CD4-positive, alpha-beta T cell treated with Interferon alpha-2 for 1 hour (primary cell): ENCODE data around the gene RAPGEF1.
"Not testable (repeated sequence)": the region's sequence is repeated elsewhere in the genome, so short reads cannot be mapped to it uniquely, and the experiment has no call there.

Experiments
- DNase-seq, 2 donors: peaks; one replicate each; pipeline ENCODE4 v3.0.0-alpha.2; 2020 to 2022

Gene RAPGEF1

GRCh38 chr9:131554087-131554842, 185.6 kb downstream of the RAPGEF1 start:
- DNase-seq: no peak

GRCh38 chr9:131552030-131552429, 187.8 kb downstream of the RAPGEF1 start:
- no peak for DNase-seq

GRCh38 chr9:131550465-131550864, 189.4 kb downstream of the RAPGEF1 start:
- not testable (repeated sequence) for DNase-seq

GRCh38 chr9:131549186-131549585, 190.7 kb downstream of the RAPGEF1 start:
- not testable (repeated sequence) for DNase-seq

GRCh38 chr9:131546336-131547084, 193.4 kb downstream of the RAPGEF1 start:
- DNase-seq: peak in 1 of 2 donors; percentile 11

- DNase-seq: no peak
These were observed 194.0 kb downstream of the RAPGEF1 start for GRCh38 chr9:131545786-131546335.

GRCh38 chr9:131545003-131545785, 194.7 kb downstream of the RAPGEF1 start, which contains the start of gene PRRT1B:
Gene PRRT1B, plus strand, starts transcription at chr9:131545523. Its CDS starts 93 bp downstream, at chr9:131545616.
- no peak for DNase-seq

GRCh38 chr9:131543141-131543540, 196.7 kb downstream of the RAPGEF1 start:
- DNase-seq: no peak

GRCh38 chr9:131539223-131539923, 200.5 kb downstream of the RAPGEF1 start:
- peak in 1 of 2 donors; percentile 52 for DNase-seq

- no peak for DNase-seq
These were observed 201.9 kb downstream of the RAPGEF1 start for GRCh38 chr9:131537946-131538345.

GRCh38 chr9:131534721-131535237, 205.1 kb downstream of the RAPGEF1 start:
- DNase-seq: peak in 1 of 2 donors; percentile 15

- DNase-seq: peak; percentile 72 to 79
These were observed 208.7 kb downstream of the RAPGEF1 start, which contains the start of gene UCK1 for GRCh38 chr9:131530920-131531832. Gene UCK1, minus strand, starts transcription at chr9:131531263. Its CDS starts 89 bp downstream, at chr9:131531174.

GRCh38 chr9:131530546-131530919, 209.3 kb downstream of the RAPGEF1 start:
- DNase-seq: no peak

- DNase-seq: no peak
These were observed 210.0 kb downstream of the RAPGEF1 start for GRCh38 chr9:131529597-131530545.

- DNase-seq: no peak
These were observed 210.9 kb downstream of the RAPGEF1 start for GRCh38 chr9:131528886-131529505.

GRCh38 chr9:131528186-131528585, 211.7 kb downstream of the RAPGEF1 start:
- no peak for DNase-seq
